Retinal pigment epithelial cell (primary cell): ENCODE data around the gene C16orf89.
A peak's percentile ranks its signal among the peaks of the same experiment; 100 is the strongest.

Experiments
- DNase-seq: peaks from one replicate; pipeline ENCODE4 v3.0.0-alpha.2; 2010; ENCODE audit warnings: low read depth
- H3K4me3 ChIP-seq: 2 replicates; pipeline ENCODE4 v1.5.1; 2011; ENCODE audit warnings: mild to moderate bottlenecking, low read length, control low read depth, moderate library complexity
- TF ChIP-seq, protein P1 (sequence below): conservative IDR thresholded peaks from 2 replicates; pipeline ENCODE4 v1.5.1; 2011; ENCODE audit warnings: low read depth, low read length, control low read depth, inconsistent platforms

The C16orf89 gene

DNA sequence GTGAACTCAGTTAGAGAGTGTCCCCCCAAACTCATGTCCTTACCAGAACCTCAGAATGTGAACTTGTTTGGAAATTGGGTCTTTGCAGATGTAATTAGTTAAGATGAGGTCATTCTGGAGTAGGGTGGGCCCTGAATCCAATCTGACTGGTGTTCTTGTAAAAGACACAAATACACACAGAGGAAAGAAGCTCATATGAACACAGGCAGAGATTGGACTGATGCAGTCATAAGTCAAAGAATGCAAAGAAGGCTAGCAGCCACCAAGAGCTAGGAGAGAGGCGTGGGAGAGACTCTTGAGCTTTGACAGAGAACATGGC lies 29.9 kb downstream of the C16orf89 start:
- no peak for DNase-seq
- H3K4me3 ChIP-seq, result no peak overlapping the region
- TF ChIP-seq, protein P1, sequence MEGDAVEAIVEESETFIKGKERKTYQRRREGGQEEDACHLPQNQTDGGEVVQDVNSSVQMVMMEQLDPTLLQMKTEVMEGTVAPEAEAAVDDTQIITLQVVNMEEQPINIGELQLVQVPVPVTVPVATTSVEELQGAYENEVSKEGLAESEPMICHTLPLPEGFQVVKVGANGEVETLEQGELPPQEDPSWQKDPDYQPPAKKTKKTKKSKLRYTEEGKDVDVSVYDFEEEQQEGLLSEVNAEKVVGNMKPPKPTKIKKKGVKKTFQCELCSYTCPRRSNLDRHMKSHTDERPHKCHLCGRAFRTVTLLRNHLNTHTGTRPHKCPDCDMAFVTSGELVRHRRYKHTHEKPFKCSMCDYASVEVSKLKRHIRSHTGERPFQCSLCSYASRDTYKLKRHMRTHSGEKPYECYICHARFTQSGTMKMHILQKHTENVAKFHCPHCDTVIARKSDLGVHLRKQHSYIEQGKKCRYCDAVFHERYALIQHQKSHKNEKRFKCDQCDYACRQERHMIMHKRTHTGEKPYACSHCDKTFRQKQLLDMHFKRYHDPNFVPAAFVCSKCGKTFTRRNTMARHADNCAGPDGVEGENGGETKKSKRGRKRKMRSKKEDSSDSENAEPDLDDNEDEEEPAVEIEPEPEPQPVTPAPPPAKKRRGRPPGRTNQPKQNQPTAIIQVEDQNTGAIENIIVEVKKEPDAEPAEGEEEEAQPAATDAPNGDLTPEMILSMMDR, result no peak

- DNase-seq, result no peak
- H3K4me3 ChIP-seq, result peak overlapping the region; percentile 76
- TF ChIP-seq, protein P1, result no peak
Observed at GRCh38 chr16:5034167-5034523, 31.6 kb downstream of the C16orf89 start.

DNA sequence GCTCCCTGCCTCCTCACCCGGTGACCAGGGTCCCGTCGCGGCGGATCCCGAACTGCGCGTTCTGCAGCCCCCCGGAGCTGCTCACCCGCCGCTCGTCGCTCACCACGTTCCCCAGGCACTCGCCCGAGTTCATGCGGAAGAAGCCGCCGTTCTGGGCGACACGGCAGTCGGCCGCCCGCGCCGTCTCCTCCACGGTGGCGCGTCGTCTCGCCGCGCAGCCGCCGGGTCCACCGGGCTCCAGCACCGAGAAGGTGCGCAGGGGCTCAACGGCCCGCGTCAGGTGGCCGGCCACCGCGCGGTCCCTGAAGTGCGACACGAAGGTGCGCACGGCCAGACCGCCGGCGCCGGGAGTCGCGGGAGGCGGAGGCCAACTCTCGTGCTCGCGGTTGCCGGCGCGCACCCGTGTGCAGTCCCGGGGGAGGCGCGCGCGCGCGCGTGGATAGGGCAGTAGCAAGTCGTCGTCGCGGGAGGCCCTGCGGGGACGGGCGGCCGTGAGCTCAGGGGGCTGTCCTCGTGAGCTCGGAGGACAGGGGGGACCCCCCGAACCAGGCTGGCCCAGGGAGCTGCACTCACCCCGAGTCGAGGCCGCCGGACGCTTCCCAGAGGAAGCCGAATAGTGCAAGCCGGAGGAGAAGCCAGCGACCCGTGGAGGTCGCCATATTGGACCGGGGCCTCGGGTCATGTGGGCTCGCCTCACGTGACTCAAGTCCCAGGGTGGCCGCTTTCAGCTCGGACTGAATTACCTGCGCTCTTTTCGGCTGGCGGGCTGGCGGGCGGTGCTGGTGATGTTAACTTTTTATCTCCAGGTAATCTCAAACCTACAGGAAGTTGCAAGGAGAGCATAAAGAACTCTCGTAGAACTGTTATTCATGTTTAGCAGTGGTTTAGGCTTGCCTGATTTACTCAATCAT lies 32.2 kb downstream of the C16orf89 start, which contains the start of gene NAGPA:
TSS of gene NAGPA (minus strand) at position 680 of the 911 bp plus-strand sequence. CDS start at position 659, 21 bp downstream.
- DNase-seq, result no peak
- TF ChIP-seq, protein P1, result no peak
- peak within 1 kb of the TSS; percentile 76 for H3K4me3 ChIP-seq

DNA sequence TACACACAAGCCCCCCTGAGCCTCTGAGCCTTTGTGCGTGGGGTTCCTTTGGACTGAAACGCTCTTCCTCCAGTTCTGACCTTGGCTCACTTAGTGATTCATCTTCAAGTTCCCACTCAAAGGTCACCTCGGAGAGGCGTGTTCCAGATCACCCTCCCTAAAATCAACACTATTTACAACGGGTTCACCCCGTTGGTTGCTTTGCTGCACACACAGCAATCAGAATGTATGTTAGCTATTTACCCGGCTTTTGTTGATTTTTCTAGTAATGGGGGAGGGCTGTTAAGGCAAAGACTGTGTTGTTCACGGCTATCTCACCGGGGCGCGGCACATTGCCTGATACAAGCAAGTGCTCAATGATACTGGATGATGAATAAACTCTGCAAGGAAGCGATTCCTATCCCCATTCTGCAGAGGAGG lies 33.0 kb downstream of the C16orf89 start:
- peak overlapping the region; percentile 76 for H3K4me3 ChIP-seq
- TF ChIP-seq, protein P1, result no peak
- no peak for DNase-seq

DNA sequence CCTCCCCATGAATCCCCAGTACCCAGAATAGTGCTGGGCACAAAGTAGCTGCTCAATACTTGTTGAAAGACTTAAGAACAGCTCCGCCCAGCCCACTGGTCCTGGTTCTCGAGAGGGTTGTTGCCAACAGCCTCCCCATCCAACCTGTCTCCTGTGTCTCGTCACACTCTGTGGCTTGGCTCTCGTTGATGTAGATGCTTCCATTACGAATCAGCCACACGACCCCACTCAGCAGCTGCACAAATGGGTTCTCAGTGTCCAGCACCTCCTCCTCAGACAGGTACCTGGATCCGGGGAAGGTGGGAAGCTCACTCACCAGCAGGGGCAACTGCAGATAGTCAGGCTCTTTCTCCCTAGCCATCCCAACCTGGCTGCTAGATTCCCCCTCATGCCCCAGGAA lies 34.2 kb downstream of the C16orf89 start:
- no peak for DNase-seq
- TF ChIP-seq, protein P1, result no peak
- H3K4me3 ChIP-seq, result no peak overlapping the region

DNA sequence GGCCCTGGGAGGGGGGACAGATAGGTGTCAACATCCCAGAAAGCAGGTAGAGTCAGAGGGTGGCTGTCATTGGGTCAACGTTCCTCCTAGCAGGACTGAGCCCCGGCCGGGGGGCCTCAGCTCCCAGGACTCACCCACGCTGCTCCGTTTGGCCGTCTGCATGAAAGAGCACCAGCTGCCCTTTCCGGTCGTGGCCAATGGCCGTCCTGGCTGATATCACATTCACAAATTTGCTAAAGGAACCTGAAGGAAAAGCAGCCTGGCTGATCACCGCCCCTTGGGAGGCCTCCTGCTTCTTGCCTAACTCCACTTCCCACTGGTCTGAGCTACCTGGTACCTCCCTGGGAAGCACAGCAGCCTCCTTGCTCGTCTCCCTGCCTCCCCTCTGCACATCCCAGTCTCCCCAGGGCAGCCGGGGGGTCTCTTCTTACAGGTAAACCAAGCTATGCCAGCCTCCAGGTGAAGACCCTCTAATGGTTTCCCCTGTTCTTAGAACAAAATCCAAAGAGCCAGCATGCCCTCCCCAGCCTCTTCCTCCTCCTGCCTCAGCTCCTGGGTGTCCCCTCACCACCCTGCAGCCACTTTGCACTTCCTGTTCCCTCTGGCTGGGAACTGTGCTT lies 35.4 kb downstream of the C16orf89 start:
- no peak overlapping the region for H3K4me3 ChIP-seq
- no peak for DNase-seq
- TF ChIP-seq, protein P1, result no peak
